ENCODE results near the gene MCM5. TPM values are rescaled to one million over a fixed set of nuclear protein-coding genes. Genes with fewer than 3 reads are reported as not detected.
"Not testable (repeated sequence)": the region's sequence is repeated elsewhere in the genome, so short reads cannot be mapped to it uniquely, and the experiment has no call there.

Gene MCM5
- total and polyA plus RNA-seq, 4 donors, result 6.7 to 104 (median 8.8) TPM

- TF ChIP-seq ZBTB33 (IDR thresholded peaks at IDR 0.05) (no peak), YY1 (IDR thresholded peaks at IDR 0.05) (no peak)
Measured at GRCh38 chr22:35458547-35459422, 58.8 kb downstream of the MCM5 start (continued).

- Histone ChIP-seq H3K27me3 (ENCODE audit: control insufficient read depth in 4 of 4, insufficient read depth in 4 of 4, low read length in 3 of 4) (no peaks in the 10 kb centered on the region), H3K4me3 (ENCODE audit: low read depth in 1 of 3, low read length in 3 of 3) (no peak overlapping the region), H3K27ac (ENCODE audit: low read depth in 1 of 2, low read length in 2 of 2) (no peak overlapping the region), H3K9ac (ENCODE audit: low read depth in 1 of 2, low read length in 2 of 2) (no peak overlapping the region), H3K4me1 (ENCODE audit: control insufficient read depth in 4 of 4, insufficient read depth in 4 of 4, low read length in 3 of 4) (no peaks in the 10 kb centered on the region), H3K36me3 (ENCODE audit: control insufficient read depth in 4 of 4, insufficient read depth in 3 of 4, low read depth in 1 of 4, low read length in 3 of 4) (no peaks in the 10 kb centered on the region), H3K9me3 (ENCODE audit: control insufficient read depth in 4 of 4, low read length in 3 of 4) (no peaks in the 10 kb centered on the region)
- TF ChIP-seq TAF1 (conservative IDR thresholded peaks at IDR 0.05), result no peak
- no peak for TF ChIP-seq REST (IDR thresholded peaks at IDR 0.05)
- no peak for TF ChIP-seq EGR1 (IDR thresholded peaks at IDR 0.05; ENCODE audit: low read depth in 2 of 2)
- TF ChIP-seq ATF3 (IDR thresholded peaks at IDR 0.05), result no peak
- no peak for TF ChIP-seq FOXA2 (IDR thresholded peaks at IDR 0.05)
- no peak for TF ChIP-seq CTCF (IDR thresholded peaks at IDR 0.05; ENCODE audit: low read depth, low read length, missing input control)
- TF ChIP-seq FOXA1 (IDR thresholded peaks at IDR 0.05), result no peak
- TF ChIP-seq RXRA (IDR thresholded peaks at IDR 0.05), result no peak
- no peak for TF ChIP-seq ZBTB33 (IDR thresholded peaks at IDR 0.05)
- no peak for TF ChIP-seq MAX (IDR thresholded peaks at IDR 0.05)
- no peak for TF ChIP-seq JUND (IDR thresholded peaks at IDR 0.05)
- no peak for TF ChIP-seq NR2F2 (IDR thresholded peaks at IDR 0.05)
- no peak for TF ChIP-seq HNF4G (IDR thresholded peaks at IDR 0.05)
- TF ChIP-seq RAD21 (IDR thresholded peaks at IDR 0.05), result no peak
- TF ChIP-seq SP1 (IDR thresholded peaks at IDR 0.05), result no peak
- 95% methylated on average over 14 of the region's 14 CpGs for WGBS
- no peak for DNase-seq (ENCODE audit: low spot score)
Measured at GRCh38 chr22:35459423-35459894, 59.5 kb downstream of the MCM5 start.

GRCh38 chr22:35459976-35460375 is 60.0 kb downstream of the MCM5 start:
- not testable (repeated sequence) for H3K4me1 ChIP-seq (ENCODE audit: control insufficient read depth in 4 of 4, insufficient read depth in 4 of 4, low read length in 3 of 4); H3K9me3 ChIP-seq (ENCODE audit: control insufficient read depth in 4 of 4, low read length in 3 of 4); H3K36me3 ChIP-seq (ENCODE audit: control insufficient read depth in 4 of 4, insufficient read depth in 3 of 4, low read depth in 1 of 4, low read length in 3 of 4); H3K27ac ChIP-seq (ENCODE audit: low read depth in 1 of 2, low read length in 2 of 2); H3K9ac ChIP-seq (ENCODE audit: low read depth in 1 of 2, low read length in 2 of 2); H3K4me3 ChIP-seq (ENCODE audit: low read depth in 1 of 3, low read length in 3 of 3); DNase-seq (ENCODE audit: low spot score); H3K27me3 ChIP-seq (ENCODE audit: control insufficient read depth in 4 of 4, insufficient read depth in 4 of 4, low read length in 3 of 4)
- WGBS, result 94% methylated on average over 10 of the region's 10 CpGs

Data from liver (tissue), 9 donors.